NCI-H187 treated with DMSO at 0.1 percent for 48 hours (cell line): ENCODE data around the gene ICA1.
"Not testable (repeated sequence)": the region's sequence is repeated elsewhere in the genome, so short reads cannot be mapped to it uniquely, and the experiment has no call there.

ENCODE experiments used
- DNase-seq: peaks from one replicate; lab custom pipeline; 2025; lab: John Stamatoyannopoulos, UW

The ICA1 gene

GRCh38 chr7:8094164-8095140 is 167.5 kb downstream of the ICA1 start:
- DNase-seq = no peak

- no peak for DNase-seq
These were observed 169.8 kb downstream of the ICA1 start for GRCh38 chr7:8092140-8092539.

- no peak for DNase-seq
These were observed 172.8 kb downstream of the ICA1 start for GRCh38 chr7:8089036-8089780.

GRCh38 chr7:8086239-8086638 is 175.7 kb downstream of the ICA1 start:
- DNase-seq = no peak

- no peak for DNase-seq
These were observed 176.5 kb downstream of the ICA1 start for GRCh38 chr7:8085420-8085819.

- peak; percentile 3 for DNase-seq
These were observed 177.1 kb downstream of the ICA1 start for GRCh38 chr7:8084836-8085235.

GRCh38 chr7:8082762-8083161 is 179.2 kb downstream of the ICA1 start:
- no peak for DNase-seq

- DNase-seq = no peak
These were observed 183.5 kb downstream of the ICA1 start for GRCh38 chr7:8078418-8078817.

- DNase-seq = no peak
These were observed 191.4 kb downstream of the ICA1 start for GRCh38 chr7:8070451-8071180.

GRCh38 chr7:8068892-8069686 is 192.9 kb downstream of the ICA1 start:
- no peak for DNase-seq

GRCh38 chr7:8065356-8065813 is 196.6 kb downstream of the ICA1 start:
- no peak for DNase-seq

GRCh38 chr7:8064828-8065227 is 197.1 kb downstream of the ICA1 start:
- DNase-seq = no peak

- no peak for DNase-seq
These were observed 198.2 kb downstream of the ICA1 start for GRCh38 chr7:8063706-8064297.

- DNase-seq = not testable (repeated sequence)
These were observed 198.7 kb downstream of the ICA1 start for GRCh38 chr7:8063300-8063699.
